SH-SY5Y (cell line): Measurements from ENCODE around the gene USP47.

Source experiments
- GATA2 ChIP-seq: IDR thresholded peaks from 2 replicates; pipeline ENCODE4 v1.6.1; 2011; ENCODE audit warnings: mild to moderate bottlenecking, low read depth, low read length
- GATA3 ChIP-seq: IDR thresholded peaks from 2 replicates; pipeline ENCODE4 v1.6.1; 2011; ENCODE audit warnings: low read depth, mild to moderate bottlenecking, low read length, moderate library complexity

DNA sequence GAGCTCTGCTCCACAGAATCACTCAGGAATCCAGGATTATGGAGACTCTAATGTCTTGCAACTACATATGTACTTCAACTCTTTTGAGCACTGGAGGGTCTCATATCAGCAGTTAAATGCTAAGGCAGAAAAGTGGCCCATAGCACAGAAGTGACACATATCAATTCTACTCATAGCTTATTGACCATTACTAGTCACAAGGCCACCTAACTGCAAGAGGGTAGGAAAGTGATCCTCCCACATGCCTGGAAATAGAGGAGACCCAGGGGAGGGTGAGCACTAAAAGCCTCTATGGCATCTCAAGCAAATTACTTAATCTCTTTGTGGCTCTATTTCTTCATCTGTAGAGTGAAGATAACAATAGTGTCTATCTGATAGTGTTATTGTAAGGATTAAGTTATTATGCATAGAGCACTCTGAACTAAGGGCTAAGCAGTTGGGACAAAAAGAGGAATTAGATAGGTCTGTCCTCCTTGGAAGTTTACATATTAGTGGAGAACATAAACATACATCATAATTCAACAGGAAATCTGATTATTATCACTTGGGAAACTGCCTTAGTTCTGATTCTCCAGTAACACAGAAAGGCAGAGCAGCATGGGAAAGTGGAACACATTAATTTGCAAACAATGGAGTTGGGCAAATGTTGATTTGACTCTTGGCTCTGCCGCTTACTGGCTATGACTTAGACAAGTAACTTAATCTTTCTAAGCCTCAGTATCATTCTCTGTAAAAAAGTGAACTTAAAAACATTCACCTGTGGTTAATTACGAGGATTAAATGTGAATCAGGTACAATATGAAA lies 25.1 kb upstream of the USP47 start:
- TF ChIP-seq GATA2: no peak
- no peak for TF ChIP-seq GATA3
